HuH-7 (cell line): Measurements from ENCODE around the gene HTR6.
"Not testable (repeated sequence)": the region's sequence is repeated elsewhere in the genome, so short reads cannot be mapped to it uniquely, and the experiment has no call there.

Experiments
- DNase-seq: peaks from one replicate; pipeline ENCODE4 v3.0.0; 2011; ENCODE audit warnings: low spot score

Gene HTR6

DNA sequence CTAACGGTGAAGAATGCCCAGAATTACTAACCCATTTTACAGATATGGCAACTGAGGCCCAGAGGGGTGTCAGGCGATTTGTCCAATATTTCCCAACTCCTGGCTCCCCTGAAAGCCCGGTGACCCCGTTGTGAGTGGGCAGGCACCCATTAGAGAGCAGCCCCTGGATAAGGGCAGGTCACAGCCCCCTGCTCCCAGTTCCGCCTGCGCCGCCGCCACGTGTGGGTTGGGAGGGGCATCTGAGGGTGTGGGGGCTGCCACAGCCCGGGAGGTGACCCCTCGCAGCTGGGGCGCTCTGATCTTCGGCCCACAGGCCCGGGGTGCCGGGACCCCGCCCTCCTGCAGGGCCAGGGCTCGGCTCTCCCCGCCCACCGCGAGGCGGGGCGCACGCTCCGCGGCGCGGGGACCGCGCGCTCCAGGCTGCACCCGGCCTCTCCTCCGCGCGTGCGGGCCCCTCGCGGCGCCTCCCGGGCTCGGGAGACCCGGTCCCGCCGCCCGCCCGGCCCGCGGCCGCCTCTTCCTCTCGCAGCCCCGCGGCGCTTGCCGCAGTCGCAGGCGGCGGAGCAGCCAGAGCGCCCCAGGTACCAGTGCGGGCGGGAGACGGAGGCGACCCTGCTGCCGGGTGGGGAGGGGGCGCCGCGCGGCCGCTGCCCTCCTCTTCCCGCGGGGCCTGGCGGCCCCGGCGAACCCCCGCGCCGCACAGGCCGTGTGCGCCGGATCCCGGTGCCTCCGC, at the start of gene HTR6:
TSS of gene HTR6 (plus strand) at position 423 of the 733 bp plus-strand sequence. CDS start 879 bp downstream, outside the sequence.
- DNase-seq: no peak

DNA sequence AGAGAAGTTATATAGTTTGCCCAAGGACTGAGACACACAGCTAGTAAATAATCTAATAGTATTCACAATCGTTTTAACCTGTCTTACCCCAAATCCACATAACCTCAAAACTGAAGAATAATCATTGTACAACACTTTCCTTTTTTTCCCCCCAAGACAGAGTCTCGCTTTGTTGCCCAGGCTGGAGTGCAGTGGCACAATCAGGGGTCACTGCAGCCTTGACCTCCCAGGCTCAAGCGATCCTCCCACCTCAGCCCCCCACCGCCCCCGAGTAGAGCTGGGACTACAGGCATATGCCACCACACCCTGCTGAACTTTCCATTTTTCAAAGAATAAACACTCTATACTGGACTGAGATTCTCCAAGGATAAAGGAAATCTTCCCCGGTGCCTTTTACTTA, 49.2 kb upstream of the HTR6 start:
- no peak for DNase-seq

DNA sequence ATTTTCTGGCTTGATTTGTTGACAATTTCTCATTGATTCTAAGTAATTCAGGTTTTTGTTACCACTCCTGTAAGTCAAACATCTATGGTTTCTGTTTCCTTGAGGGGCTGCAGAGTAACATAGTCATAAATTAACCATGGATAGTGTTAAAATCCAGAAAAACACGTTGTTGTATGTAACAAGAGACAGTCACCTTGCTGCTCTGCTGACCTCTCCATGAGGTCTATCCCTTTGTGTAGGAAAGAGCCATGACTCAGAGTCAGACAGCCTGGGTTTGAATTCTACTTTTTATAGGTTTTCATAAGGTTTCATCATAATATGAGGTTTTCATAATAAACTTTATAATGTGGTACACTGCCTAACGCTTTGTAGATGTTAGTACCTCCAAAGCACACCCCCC, 48.2 kb upstream of the HTR6 start:
- DNase-seq: no peak

DNA sequence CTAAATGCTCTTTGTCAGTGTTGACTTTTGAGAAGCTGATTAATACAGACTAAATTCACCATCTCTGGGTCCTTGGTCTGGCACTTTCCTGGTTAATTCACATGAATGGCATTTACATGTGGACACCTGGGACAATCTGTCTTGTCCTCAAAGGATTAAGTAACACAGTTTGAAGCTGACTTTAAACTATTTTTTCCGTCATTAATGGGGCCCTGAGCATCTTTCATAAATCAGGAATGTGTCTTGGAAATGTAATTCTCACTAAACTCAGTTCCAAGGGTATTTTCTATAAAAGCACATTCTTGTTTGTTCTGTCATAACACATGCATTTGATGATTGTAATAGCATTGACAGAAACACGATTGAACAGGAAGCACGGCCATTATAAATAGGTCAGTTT, 47.3 kb upstream of the HTR6 start:
- DNase-seq: no peak

DNA sequence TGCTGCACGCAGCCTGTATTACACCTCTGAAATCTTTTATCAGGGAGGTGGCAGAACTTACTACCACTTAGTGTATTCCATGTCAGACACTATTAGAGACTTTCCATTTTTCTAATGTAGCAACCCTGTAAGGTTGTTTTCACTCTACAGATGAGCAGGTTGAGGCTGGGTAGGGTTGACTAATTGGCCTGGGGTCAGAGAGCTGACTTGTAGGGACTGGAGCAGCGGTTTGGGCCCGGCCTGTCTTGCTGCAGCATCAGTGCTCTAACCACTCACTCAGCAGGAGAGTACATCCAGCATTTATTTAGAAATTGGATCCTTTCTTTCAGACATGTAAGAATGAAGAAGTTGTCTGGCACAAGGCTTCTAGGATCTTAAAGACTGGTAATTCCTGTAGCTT, 46.2 kb upstream of the HTR6 start:
- DNase-seq: no peak

DNA sequence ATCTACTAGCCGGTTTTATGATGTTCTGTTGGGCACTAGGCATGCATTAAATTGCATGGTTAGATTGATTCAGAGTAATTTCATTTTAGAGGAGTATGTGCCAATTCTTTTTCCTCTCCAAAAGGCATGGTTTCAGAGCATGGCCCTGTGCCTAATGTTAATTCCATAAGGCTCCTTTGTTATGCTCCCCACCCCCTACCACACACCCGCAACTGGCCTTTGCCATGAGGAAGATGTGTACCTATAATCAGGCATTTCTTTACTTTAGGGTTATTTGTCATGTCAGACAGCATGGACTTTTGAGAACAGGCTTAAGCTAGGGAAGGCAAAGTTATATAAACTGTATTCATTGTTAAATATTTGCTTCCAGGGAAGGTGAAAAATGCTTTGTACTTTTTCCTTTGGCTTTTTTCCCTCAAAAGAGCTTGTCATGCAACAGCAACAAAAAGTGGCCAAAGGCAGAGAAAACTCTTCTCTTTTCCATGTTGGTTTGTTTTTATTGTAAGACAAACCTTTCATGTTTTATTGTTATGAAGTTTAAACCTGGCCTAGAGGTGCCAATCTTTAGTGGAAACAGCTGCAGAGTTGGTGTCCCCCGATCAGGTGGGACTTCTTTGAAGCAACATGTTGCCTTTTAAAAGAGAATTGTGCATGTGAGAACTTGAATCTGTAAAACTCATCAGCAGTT, 44.8 kb upstream of the HTR6 start:
- peak; percentile 23 for DNase-seq

DNA sequence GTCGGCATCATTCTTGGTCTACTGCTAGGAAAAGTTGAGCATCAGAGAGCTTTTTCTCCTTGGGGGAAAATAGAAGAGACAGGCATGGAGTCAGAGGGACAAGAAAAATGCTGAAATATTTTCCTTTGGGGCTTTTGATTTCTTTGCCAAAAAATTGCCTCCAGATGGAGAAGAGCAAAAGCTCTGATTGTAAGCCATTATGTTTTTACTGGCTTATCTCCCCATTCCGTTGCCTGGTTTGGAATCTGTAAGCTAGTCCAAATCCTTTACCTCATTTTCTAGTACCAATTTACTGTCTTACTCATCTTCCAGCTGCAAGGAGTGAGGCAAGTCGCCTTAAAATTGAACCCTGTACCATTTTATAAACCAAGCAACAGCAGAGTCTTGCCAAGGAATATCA, 43.9 kb upstream of the HTR6 start:
- DNase-seq: no peak

DNA sequence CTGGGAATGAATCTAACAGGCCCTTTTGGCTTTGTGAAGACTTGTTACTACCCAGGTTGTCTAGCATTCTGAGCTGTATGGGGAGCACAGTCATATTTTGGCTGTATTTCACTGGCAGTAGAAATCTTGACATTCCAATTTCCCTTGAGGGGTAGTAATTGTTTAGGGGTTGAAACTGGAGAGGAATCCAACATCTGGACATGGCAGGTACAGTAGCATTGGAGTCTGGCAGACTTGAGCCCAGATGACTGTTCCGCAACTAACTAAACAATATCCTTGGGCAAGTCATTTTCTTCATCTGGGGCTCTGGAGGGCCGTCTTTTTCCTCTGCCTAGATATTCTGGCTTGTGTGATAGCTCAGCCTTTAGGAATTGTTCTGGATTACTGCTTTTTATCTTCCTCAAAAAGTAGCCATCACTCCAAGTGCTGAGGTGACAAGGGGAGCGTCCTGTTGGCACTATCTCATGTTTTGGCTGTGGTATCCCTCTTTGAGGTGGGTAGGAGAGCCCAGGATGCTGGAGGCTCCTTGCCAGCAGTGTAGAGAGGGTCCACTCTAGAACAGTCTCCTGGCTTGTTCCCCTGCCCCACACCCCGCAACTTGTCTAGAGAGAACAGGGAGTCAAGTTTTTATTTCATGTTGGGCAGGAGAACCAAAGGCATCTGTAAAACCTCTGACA, 43.3 kb upstream of the HTR6 start:
- DNase-seq: no peak

DNA sequence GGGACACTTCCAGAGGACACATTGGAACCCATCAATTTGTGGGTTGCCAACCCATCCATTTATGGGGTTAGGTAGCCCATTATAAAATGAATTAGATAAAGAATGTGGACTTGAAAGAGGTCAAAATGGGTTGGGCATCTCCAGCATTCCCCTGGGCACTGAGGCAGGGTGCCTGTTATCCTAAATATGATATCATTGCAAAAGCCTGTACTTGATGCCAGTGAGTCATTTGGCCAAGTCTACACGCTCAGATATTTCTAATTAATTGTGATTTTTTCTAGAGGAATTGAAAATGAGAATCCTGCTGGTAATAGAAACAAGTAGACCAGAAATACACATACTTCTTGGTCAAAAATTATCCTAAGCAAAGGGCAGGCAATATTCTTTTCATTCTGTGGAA, 42.5 kb upstream of the HTR6 start:
- no peak for DNase-seq

DNA sequence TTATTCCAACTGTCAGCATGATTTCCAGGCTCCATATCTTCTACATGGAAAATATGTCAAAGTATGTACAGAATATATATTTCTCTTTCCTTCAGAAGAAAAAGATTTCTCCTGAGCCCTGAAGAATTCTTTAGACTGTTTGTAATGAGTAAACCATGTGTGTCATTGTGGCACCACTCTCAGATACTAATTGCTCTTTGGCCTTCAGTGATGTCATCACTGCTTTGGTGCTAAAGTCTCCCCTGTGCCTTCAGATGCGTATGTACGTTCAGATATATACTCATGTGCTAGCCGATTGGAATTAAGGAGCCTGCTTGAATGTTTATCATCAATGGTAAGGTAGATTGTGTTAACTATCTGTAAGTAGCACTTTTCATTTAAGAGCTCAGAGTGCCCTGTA, 41.2 kb upstream of the HTR6 start:
- DNase-seq: no peak

DNA sequence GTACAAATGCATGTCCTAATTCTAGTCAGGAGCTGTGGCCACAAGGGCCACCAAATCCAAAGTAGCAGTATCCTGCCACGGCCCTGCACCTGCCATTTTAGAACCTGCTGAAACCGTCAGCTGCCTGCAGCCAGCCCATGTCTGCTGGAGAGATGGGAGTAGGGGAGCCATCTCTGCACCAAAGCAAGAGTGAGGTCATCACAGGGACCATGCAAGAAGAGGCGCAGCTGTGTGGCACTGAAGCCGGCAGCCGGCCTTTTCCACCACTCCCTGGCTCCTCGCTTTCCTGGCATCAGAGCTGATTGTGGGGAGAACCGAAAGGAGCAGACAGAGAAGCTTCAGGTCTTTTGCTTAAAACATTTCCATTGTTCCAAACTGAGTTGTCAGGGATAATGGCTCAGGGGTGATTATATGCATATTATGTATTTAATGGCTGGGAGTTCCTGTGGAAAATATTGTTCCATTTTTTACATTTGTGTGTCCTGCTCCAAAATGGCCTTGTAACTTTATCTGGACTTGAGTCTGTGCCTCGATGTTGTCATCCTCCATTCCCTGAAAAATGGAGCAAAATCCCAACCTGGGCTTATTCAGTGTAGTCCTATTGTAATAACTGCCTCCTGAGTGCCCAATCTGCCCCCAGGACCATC, 39.3 kb upstream of the HTR6 start:
- no peak for DNase-seq

DNA sequence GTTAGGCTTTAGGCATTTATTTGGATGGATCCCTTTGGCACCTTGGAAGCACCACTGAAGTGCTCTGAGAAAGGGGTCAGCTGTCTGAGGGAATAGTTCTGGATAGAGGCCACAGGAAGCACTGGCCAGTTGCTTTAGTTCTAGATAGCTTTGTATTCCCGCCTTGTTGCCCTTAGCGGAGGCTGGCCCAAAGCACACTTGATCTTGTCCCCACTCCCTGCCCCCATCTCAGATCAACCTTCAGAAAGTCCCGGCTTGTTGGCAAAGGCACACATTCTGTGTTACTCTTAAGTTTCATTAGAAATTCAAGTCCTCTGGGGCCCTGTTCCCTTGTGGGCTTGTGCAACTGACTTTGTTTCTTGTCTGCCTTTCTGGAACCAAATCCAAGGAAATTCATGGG, 35.8 kb upstream of the HTR6 start:
- no peak for DNase-seq

DNA sequence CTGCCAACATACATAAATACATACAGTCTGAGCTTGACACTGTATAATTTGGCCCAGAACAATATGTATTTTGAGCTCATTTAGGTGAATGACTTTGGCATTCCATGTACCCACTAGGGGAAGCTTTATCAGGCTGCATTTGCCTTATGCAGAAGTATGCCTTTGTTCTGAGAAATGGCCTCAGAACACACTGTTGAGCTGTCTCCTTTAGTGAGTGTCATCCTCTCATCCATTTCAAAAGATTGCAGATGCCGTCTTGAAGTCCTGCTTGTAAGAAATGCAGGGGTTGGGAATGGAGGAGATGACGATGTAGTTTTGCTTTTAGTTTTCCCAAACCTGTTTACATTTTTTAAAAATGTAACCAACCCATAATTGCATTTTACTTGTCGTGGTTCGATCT, 35.3 kb upstream of the HTR6 start:
- no peak for DNase-seq

DNA sequence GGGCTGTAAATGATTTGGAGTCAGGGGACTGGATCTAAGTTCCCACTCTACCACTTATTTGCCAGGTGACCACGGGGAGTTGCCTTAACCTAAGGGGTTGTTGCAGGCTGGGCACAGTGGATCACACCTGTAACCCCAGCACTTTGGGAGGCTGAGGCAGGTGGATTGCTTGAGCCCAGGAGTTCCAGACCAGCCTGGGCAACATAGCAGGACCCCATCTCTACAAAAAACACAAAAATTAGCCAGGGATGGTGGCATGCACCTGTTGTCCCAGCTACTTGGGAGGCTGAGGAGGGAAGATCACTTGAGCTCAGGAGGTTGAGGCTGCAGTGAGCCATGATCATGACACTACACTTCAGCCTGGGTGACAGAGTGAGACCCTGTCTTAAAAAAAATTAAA, 34.5 kb upstream of the HTR6 start:
- not testable (repeated sequence) for DNase-seq

DNA sequence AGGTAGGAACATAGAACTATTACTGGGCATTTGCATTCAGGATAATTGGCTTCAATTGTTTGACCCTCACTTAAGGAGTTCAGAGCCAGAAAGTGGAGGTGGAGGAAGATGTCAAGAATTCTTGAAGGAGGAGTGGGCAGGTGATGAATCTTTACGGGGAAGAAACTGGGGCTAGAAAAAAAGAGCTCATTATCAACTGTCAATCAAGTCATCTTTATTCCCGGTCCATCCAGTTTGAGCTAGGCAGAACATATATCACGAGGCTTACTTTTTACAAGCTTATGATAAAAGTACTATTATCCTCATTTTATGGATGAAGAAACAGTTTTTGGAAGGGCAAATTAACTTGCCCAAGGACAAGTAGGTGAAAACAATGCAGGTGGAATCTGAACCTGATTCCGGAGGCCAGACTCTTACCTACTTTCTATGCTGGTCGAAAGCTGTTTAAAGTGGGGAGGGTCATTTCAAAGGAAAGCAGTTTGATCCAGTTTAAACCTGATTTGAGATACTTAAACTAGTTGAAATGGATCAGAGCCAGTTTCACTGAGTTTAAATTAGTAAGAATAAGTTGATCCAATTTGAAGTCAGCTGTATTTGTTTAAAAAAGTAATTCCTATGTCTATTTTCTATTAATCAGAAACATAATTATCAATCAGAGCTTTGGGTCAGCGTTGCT, 33.8 kb upstream of the HTR6 start:
- DNase-seq: no peak

DNA sequence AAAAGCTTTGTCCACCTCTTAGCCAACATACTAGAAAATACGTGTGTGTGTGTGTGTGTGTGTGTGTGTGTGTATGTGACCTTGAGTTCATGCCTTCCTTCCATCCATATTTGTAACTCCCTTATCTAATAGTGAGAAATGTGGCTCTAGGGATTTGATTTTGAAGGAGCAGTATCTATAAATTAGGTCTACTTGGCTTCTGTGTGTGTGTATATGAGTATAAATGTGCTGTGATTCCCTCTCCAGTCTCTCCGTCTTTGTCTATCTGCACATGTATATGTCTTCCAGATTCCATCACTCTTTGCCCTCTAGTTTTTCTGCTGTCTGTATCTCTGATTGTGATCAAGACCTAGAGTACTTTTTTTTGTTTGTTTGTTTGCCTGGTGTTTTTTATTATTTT, 32.5 kb upstream of the HTR6 start:
- DNase-seq: no peak

DNA sequence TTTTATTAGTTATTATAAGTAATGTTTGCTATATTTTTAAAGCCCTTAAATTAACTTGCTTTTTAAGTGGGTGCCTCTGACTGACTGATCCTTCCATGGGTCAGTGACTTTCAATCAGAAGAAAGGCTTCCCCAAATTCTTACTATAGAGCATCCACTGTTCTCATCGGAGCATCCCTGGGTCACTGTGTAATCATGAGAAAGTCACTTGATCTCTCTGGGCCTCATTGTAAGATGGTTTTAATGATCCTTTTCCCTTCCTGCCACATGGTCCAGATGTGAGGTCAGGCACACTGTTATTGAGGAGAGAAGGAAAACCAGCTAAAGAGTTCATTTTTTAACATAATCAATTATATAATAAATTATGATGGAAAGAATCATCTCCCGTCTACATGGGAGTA, 31.6 kb upstream of the HTR6 start:
- no peak for DNase-seq

DNA sequence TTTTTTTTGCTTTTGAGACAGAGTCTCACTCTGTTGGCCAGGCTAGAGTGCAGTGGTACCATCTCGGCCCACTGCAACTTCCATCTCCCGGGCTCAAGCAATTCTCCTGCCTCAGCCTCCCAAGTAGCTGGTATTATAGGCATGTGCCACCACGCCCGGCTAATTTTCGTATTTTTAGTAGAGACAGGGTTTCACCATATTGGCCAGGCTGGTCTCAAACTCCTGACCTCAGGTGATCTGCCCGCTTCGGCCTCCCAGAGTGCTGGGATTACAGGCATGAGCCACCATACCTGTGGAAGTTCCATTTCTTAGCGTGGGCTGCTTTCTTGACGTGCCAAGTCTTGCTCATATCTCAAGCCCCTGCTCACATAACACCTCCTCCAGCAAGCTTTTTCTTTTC, 29.6 kb upstream of the HTR6 start:
- DNase-seq: not testable (repeated sequence)

DNA sequence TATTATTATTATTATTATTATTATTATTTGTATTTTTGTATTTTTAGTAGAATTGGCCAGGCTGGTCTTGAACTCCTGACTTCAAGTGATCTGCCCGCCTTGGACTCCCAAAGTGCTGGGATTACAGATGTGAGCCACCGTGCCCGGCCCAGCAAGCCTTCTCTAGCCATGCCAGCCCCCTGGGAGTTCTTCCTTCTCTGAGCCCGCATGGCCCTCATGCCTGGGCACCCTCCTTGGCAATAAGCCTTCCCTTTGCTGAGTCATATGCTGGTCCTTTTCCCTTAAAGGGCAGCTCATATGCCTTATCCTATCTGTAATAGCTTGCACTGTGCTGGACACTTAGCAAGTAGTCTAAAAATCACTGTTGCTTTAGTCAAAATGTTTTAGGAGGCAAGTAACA, 29.0 kb upstream of the HTR6 start:
- no peak for DNase-seq

DNA sequence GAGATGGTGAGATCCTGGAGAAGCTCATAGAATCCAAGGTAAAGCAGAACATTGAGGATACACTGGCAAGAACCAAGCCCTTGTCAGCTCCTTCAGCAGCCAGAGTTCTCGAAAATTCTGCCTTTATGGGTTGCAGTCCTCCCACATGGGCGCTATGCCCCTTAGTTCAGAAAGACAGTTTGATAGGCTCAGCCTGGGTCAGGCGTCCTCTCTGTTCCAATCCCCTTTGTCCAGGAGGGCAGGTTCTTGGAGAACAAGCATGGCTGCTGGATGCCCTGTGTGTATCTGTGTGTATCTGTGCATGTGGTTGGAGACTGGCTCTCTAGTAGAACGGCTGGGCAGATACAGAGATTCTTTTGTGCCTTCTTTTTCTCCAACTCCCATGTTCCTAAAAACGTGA, 28.6 kb upstream of the HTR6 start:
- DNase-seq: no peak

DNA sequence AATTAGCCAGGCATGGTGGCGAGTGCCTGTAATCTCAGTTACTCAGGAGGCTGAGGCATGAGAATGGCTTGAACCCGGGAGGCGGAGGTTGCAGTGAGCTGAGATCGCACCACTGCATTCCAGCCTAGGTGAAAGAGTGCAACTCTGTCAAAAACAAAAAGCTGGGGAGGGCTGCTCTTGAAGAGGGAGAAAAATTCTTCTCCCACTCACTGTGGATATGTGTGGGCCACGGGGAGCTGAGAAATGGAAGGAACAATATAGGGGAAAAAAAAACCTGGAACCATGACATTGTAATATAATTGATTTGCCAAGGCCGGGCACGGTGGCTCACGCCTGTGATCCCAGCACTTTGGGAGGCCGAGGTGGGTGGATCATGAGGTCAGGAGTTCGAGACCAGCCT, 27.9 kb upstream of the HTR6 start:
- not testable (repeated sequence) for DNase-seq

DNA sequence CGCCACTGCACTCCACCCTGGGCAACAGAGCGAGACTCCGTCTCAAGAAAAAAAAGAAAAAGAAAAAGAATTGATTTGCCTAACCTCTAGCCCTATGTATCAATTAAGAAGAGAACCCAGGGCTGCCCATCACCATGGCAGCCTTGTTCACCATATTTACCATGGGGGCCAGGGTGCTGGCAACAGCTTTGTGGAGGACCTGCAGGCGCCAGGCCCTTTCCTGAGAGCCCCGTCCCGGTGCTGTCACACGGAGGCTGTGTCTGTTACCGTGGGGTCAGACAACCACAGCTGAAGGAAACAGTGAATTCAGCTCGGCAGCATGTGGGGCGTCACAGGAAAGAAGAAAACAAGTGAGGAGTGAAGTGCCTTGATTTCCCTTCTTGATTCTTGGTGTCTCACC, 27.1 kb upstream of the HTR6 start:
- DNase-seq: no peak
